ENCODE results near the gene EPS8.
"Not testable (repeated sequence)": the region's sequence is repeated elsewhere in the genome, so short reads cannot be mapped to it uniquely, and the experiment has no call there.

Gene EPS8

GRCh38 chr12:15741082-15741481 is 48.1 kb downstream of the EPS8 start:
- Histone ChIP-seq H3K4me1 (ENCODE audit: insufficient read depth, low read length, severe bottlenecking) (no peaks in the 10 kb centered on the region), H3K9ac (ENCODE audit: low read length) (no peak overlapping the region), H2AFZ (ENCODE audit: low read length) (no peak overlapping the region), H3K9me3 (ENCODE audit: low read length) (no peaks in the 10 kb centered on the region), H3K79me2 (ENCODE audit: insufficient read depth, low read length) (no peaks in the 10 kb centered on the region), H3K36me3 (ENCODE audit: insufficient read depth, low read length) (no peaks in the 10 kb centered on the region), H3K4me2 (ENCODE audit: low read length) (no peak overlapping the region), H3K4me3 (ENCODE audit: low read depth, low read length, poor library complexity, severe bottlenecking) (no peak overlapping the region), H4K20me1 (ENCODE audit: insufficient read depth, low read length) (no peaks in the 10 kb centered on the region), H3K27ac (ENCODE audit: low read depth, low read length, poor library complexity, severe bottlenecking) (no peak overlapping the region), H3K9me2 (ENCODE audit: low read depth, low read length) (no peaks in the 10 kb centered on the region), H3K27me3 (ENCODE audit: insufficient read depth, low read length) (no peaks in the 10 kb centered on the region), H3F3A (ENCODE audit: insufficient read depth, low read length) (no peaks in the 10 kb centered on the region)
- TF ChIP-seq CTCF (IDR thresholded peaks at IDR 0.05; ENCODE audit: low read length), result no peak
- TF ChIP-seq EZH2 (IDR thresholded peaks at IDR 0.05; ENCODE audit: borderline replicate concordance, low read length), result no peak

GRCh38 chr12:15740389-15740788 is 48.8 kb downstream of the EPS8 start:
- not testable (repeated sequence) for H3K27me3 ChIP-seq (ENCODE audit: insufficient read depth, low read length); H3K9me3 ChIP-seq (ENCODE audit: low read length); H3K79me2 ChIP-seq (ENCODE audit: insufficient read depth, low read length); H4K20me1 ChIP-seq (ENCODE audit: insufficient read depth, low read length); H3F3A ChIP-seq (ENCODE audit: insufficient read depth, low read length); H3K4me1 ChIP-seq (ENCODE audit: insufficient read depth, low read length, severe bottlenecking); H3K4me2 ChIP-seq (ENCODE audit: low read length); H3K9me2 ChIP-seq (ENCODE audit: low read depth, low read length); H2AFZ ChIP-seq (ENCODE audit: low read length); H3K27ac ChIP-seq (ENCODE audit: low read depth, low read length, poor library complexity, severe bottlenecking); H3K36me3 ChIP-seq (ENCODE audit: insufficient read depth, low read length); H3K4me3 ChIP-seq (ENCODE audit: low read depth, low read length, poor library complexity, severe bottlenecking); H3K9ac ChIP-seq (ENCODE audit: low read length)

- no peak overlapping the region for H3K27ac ChIP-seq (ENCODE audit: low read depth, low read length, poor library complexity, severe bottlenecking)
- TF ChIP-seq CTCF (IDR thresholded peaks at IDR 0.05; ENCODE audit: low read length), result no peak
- no peaks in the 10 kb centered on the region for H3K36me3 ChIP-seq (ENCODE audit: insufficient read depth, low read length)
- H3K79me2 ChIP-seq (ENCODE audit: insufficient read depth, low read length), result no peaks in the 10 kb centered on the region
- no peak overlapping the region for H3K9ac ChIP-seq (ENCODE audit: low read length)
- H3K9me3 ChIP-seq (ENCODE audit: low read length), result no peaks in the 10 kb centered on the region
- H3F3A ChIP-seq (ENCODE audit: insufficient read depth, low read length), result no peaks in the 10 kb centered on the region
- H2AFZ ChIP-seq (ENCODE audit: low read length), result no peak overlapping the region
- H3K4me1 ChIP-seq (ENCODE audit: insufficient read depth, low read length, severe bottlenecking), result no peaks in the 10 kb centered on the region
- no peaks in the 10 kb centered on the region for H3K9me2 ChIP-seq (ENCODE audit: low read depth, low read length)
- H3K4me3 ChIP-seq (ENCODE audit: low read depth, low read length, poor library complexity, severe bottlenecking), result no peak overlapping the region
- H4K20me1 ChIP-seq (ENCODE audit: insufficient read depth, low read length), result no peaks in the 10 kb centered on the region
- H3K4me2 ChIP-seq (ENCODE audit: low read length), result no peak overlapping the region
- H3K27me3 ChIP-seq (ENCODE audit: insufficient read depth, low read length), result no peaks in the 10 kb centered on the region
These were observed 50.7 kb downstream of the EPS8 start for GRCh38 chr12:15738438-15739015.

GRCh38 chr12:15735837-15736615 is 53.2 kb downstream of the EPS8 start:
- Histone ChIP-seq H3K9ac (ENCODE audit: low read length) (no peak overlapping the region), H3K36me3 (ENCODE audit: insufficient read depth, low read length) (no peaks in the 10 kb centered on the region), H3K27ac (ENCODE audit: low read depth, low read length, poor library complexity, severe bottlenecking) (no peak overlapping the region), H3K4me2 (ENCODE audit: low read length) (no peak overlapping the region), H3K9me3 (ENCODE audit: low read length) (no peaks in the 10 kb centered on the region), H3K79me2 (ENCODE audit: insufficient read depth, low read length) (no peaks in the 10 kb centered on the region), H3F3A (ENCODE audit: insufficient read depth, low read length) (no peaks in the 10 kb centered on the region), H3K4me3 (ENCODE audit: low read depth, low read length, poor library complexity, severe bottlenecking) (no peak overlapping the region), H3K27me3 (ENCODE audit: insufficient read depth, low read length) (no peaks in the 10 kb centered on the region), H4K20me1 (ENCODE audit: insufficient read depth, low read length) (no peaks in the 10 kb centered on the region), H2AFZ (ENCODE audit: low read length) (no peak overlapping the region), H3K4me1 (ENCODE audit: insufficient read depth, low read length, severe bottlenecking) (no peaks in the 10 kb centered on the region), H3K9me2 (ENCODE audit: low read depth, low read length) (no peaks in the 10 kb centered on the region)
- TF ChIP-seq EZH2 (IDR thresholded peaks at IDR 0.05; ENCODE audit: borderline replicate concordance, low read length) (no peak), CTCF (IDR thresholded peaks at IDR 0.05; ENCODE audit: low read length) (no peak)

Data from OCI-LY1 (cell line).